NT2/D1 (cell line): Measurements from ENCODE around the gene BGN.

ENCODE experiments used
- DNase-seq: peaks from one replicate; pipeline ENCODE4 v3.0.0-alpha.2; 2011; ENCODE audit warnings: low read depth, low spot score
- H3K27me3 ChIP-seq: 2 replicates; pipeline ENCODE4 v1.6.0; 2011; ENCODE audit warnings: mild to moderate bottlenecking; ENCODE audit not compliant: insufficient read length, insufficient read depth
- H3K36me3 ChIP-seq: 2 replicates; pipeline ENCODE4 v1.6.1; 2011; ENCODE audit warnings: mild to moderate bottlenecking, low read length, mixed read lengths; ENCODE audit not compliant: insufficient read depth, insufficient read length
- H3K4me1 ChIP-seq: 2 replicates; pipeline ENCODE4 v1.5.1; 2011; ENCODE audit not compliant: insufficient read depth, insufficient read length
- H3K4me3 ChIP-seq: 2 replicates; pipeline ENCODE4 v1.5.1; 2011; ENCODE audit warnings: low read depth; ENCODE audit not compliant: insufficient read length
- H3K9ac ChIP-seq: 2 replicates; pipeline ENCODE4 v1.6.0; 2011; ENCODE audit warnings: low read depth; ENCODE audit not compliant: insufficient read length
- H3K9me3 ChIP-seq: 2 replicates; pipeline ENCODE4 v1.5.1; 2011; ENCODE audit warnings: mild to moderate bottlenecking, low read length; ENCODE audit not compliant: insufficient read depth
- SUZ12 ChIP-seq: IDR thresholded peaks from 2 replicates; pipeline ENCODE4 v1.6.1; 2011; ENCODE audit not compliant: insufficient read length, insufficient read depth; ENCODE audit errors: extremely low read depth
- YY1 ChIP-seq: IDR thresholded peaks from 2 replicates; pipeline ENCODE4 v1.6.1; 2011; ENCODE audit not compliant: insufficient read length, insufficient read depth
- ZNF274 ChIP-seq: IDR thresholded peaks from 2 replicates; pipeline ENCODE4 v1.6.1; 2011; ENCODE audit warnings: mild to moderate bottlenecking, low read depth, low read length

BGN gene

DNA sequence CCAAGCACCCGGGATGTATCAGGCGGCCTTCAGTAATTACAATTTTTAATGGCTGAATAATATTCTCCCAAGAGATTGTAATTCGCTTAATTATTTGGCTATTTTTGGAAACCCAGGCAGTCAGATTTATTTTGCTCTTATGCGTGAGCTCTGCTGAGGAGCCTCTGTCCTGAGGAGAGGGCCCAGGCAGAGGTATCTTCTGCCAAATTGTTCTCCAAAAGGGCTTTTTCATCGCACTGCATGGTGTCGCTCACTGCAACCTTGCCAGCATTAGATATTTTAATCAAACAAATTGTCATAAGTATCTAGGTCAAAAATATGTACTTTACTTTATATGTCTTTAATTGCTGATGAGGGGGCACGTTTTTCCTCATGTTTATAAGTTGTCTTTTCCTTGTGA, 28.5 kb downstream of the BGN start:
- DNase-seq: no peak
- Histone ChIP-seq H3K27me3 (peaks cover 13% of the 10 kb centered on the region), H3K9me3 (no peaks in the 10 kb centered on the region), H3K4me1 (no peaks in the 10 kb centered on the region), H3K9ac (no peak overlapping the region), H3K4me3 (no peak overlapping the region), H3K36me3 (no peaks in the 10 kb centered on the region)
- TF ChIP-seq ZNF274 (no peak), SUZ12 (no peak), YY1 (no peak)

DNA sequence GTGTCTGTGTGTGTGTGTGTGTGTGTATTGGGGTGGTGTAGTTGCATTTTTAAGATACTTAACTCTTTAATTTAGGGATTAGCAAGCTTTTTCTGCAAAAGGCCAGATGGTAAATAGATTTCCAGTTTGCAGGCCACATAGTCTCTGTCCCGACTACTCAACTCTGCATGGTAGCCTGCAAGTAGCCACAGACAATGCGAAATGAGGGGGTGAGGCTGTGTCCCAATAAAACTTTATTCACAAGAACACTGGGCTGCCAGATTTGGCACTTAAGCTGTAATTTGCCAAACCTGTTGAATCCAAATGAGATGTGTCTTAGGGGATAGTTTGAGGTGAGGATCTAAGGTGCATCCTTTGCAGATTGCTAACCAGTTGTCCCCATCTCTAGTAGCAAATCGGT, 29.5 kb downstream of the BGN start:
- TF ChIP-seq ZNF274 (no peak), YY1 (no peak), SUZ12 (no peak)
- Histone ChIP-seq H3K9me3 (no peaks in the 10 kb centered on the region), H3K4me1 (no peaks in the 10 kb centered on the region), H3K4me3 (no peak overlapping the region), H3K9ac (no peak overlapping the region), H3K27me3 (peaks cover 4% of the 10 kb centered on the region), H3K36me3 (no peaks in the 10 kb centered on the region)
- no peak for DNase-seq

DNA sequence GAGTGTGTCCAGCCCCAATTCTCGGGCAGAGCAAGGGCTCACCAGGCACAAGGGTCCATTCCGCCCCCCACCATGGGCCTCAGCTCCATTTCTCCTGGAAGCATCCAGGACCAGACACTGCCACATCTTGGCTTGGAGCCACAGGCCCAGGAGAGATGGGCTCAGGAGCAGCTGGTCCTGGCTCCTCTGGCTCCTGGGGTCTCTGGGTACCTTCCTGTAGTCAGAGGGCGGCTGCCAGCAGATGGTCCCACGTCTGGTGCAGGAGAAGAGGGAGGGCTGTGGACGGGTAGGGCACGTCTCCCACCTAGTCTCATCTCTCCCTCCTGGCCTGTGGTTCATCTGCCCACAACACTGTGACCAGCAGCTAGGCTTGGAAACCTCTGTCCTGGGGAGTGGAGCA, 30.7 kb downstream of the BGN start:
- H3K4me1 ChIP-seq: no peaks in the 10 kb centered on the region
- H3K9me3 ChIP-seq: no peaks in the 10 kb centered on the region
- DNase-seq: no peak
- H3K36me3 ChIP-seq: no peaks in the 10 kb centered on the region
- no peak for TF ChIP-seq SUZ12
- TF ChIP-seq YY1: no peak
- TF ChIP-seq ZNF274: no peak
- H3K9ac ChIP-seq: no peak overlapping the region
- H3K27me3 ChIP-seq: no peaks in the 10 kb centered on the region
- H3K4me3 ChIP-seq: no peak overlapping the region

DNA sequence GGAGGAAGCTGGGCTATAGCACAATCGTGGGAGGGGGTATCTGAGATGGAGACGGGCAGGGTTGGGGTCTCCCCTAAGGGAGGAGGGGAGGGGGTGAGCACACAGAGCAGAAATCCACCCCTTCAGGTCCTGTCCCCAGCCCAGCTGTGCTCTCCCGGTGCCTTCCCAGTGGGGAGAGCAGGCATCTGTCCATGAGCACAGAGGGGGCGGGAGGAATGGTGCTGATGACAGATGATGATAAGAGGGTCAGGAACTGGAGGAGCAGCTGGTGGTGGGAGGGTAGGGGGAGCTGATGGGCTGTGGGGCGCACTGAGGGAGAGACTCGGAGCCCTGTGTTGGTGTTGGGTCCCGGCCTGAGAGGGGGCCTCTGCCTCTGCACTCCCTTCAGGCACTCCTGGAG, 31.3 kb downstream of the BGN start:
- H3K9ac ChIP-seq: no peak overlapping the region
- no peak for DNase-seq
- H3K36me3 ChIP-seq: no peaks in the 10 kb centered on the region
- TF ChIP-seq SUZ12 (no peak), ZNF274 (no peak), YY1 (no peak)
- no peaks in the 10 kb centered on the region for H3K4me1 ChIP-seq
- no peaks in the 10 kb centered on the region for H3K9me3 ChIP-seq
- H3K4me3 ChIP-seq: no peak overlapping the region
- H3K27me3 ChIP-seq: no peaks in the 10 kb centered on the region

DNA sequence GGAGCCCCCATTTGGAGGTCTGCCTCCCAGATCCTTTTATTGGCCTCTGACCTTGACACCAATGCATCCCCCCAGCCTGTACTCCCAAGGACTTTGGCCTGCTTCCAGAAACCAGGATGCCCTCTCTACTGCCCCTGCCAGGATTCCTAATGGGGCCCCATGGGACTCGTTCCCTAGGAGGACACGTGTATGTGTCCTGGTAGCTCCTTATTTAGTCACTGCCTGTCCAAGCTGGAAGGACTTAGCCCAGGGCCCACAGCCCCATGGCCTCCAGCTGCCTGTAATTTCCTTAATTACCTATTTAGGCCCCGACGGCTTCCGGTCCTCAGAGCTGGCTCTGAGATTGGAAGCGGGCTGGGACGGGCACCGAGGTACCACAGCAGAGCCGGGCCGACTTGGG, 32.0 kb downstream of the BGN start:
- Histone ChIP-seq H3K27me3 (no peaks in the 10 kb centered on the region), H3K36me3 (no peaks in the 10 kb centered on the region), H3K4me3 (no peak overlapping the region), H3K9me3 (no peaks in the 10 kb centered on the region), H3K9ac (no peak overlapping the region), H3K4me1 (no peaks in the 10 kb centered on the region)
- DNase-seq: no peak
- TF ChIP-seq SUZ12: no peak
- no peak for TF ChIP-seq ZNF274

DNA sequence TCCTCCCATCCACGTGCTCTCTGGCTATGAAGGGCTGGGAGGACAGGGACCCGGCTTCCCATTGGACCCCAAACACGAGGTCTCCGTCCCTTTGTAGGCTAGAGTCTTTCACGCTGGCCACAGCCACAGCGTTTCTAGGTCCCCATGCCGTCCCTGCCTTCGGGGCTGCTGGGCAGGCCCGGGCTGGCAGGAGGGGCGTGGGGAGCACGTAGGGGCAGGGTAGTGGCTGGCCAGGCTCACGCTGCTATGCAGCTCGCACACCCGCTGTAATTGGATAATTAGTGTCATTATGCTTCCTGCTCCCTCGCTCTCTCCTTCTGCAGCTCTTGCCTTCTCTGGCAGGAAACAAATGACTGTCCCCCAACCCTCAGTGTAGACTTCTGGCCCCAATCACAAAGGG, 32.4 kb downstream of the BGN start:
- H3K9me3 ChIP-seq: no peaks in the 10 kb centered on the region
- DNase-seq: no peak
- H3K4me3 ChIP-seq: no peak overlapping the region
- no peaks in the 10 kb centered on the region for H3K27me3 ChIP-seq
- H3K36me3 ChIP-seq: no peaks in the 10 kb centered on the region
- H3K9ac ChIP-seq: no peak overlapping the region
- no peaks in the 10 kb centered on the region for H3K4me1 ChIP-seq
- TF ChIP-seq SUZ12 (no peak), ZNF274 (no peak), YY1 (no peak)

DNA sequence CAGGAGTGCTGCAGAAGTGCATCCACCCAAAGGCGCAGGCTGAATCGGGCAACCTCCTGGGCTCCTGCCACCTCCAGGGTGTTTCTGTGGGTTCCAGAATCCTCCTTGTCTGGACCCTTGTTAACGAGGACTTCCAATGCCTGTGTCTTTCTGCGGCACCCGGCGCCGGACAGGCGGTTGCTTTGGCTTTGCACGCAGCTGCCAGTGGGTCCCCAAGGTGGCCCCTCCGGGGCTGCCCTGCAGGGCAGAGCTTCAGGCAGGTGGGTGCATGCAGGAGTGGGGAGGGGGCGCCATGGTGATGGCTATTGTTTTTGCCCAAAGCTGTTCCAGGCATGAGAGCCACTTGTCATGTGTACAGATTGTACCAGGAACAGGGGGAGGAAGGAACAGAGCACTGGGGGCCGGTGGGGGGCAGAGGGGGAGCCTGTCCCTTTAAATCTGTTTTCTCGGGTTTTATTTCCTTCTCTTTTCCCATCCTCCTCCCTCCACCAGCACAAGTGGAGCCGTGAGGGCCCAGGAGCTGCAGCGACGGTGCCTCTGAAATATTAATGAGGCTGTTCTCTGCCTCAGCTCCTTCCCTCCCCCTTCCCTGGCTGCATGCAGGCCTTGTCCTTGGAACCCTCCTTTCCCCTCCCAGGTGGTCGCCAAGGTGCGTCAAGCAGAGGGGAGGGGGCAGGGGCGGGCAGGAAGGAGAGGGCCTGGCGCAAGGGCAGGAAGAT, 35.8 kb downstream of the BGN start:
- Histone ChIP-seq H3K4me1 (no peaks in the 10 kb centered on the region), H3K4me3 (no peak overlapping the region)
- DNase-seq: no peak

DNA sequence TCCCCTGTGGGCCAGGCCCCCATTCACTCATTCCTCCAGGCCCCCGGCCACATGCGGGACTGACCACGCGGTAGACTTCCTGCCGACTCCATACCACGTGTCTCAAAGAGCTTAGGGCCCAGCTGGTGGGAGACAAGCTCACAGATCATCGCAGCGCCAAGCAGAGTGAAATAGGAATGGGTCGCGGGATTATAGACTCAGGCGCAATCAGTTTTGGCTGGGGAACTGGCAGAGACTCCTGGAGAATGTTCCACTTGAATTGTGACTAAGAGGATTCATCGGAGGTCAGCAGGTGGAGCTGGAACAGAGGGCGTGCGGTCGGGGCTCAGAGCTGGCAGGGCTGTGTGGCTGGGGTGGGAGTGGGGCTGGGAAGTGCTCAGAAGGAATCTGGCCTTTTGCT, 38.3 kb downstream of the BGN start:
- no peaks in the 10 kb centered on the region for H3K9me3 ChIP-seq
- H3K36me3 ChIP-seq: no peaks in the 10 kb centered on the region
- no peak overlapping the region for H3K9ac ChIP-seq
- TF ChIP-seq SUZ12 (no peak), YY1 (no peak)
- no peak for DNase-seq
- H3K4me3 ChIP-seq: no peak overlapping the region
- H3K27me3 ChIP-seq: no peaks in the 10 kb centered on the region
- H3K4me1 ChIP-seq: no peaks in the 10 kb centered on the region

More for the DNA sequence above, 35.8 kb downstream of the BGN start:
- Histone ChIP-seq H3K36me3 (no peaks in the 10 kb centered on the region), H3K9me3 (no peaks in the 10 kb centered on the region), H3K27me3 (no peaks in the 10 kb centered on the region), H3K9ac (no peak overlapping the region)
- TF ChIP-seq SUZ12 (no peak), ZNF274 (no peak), YY1 (no peak)
